Fibroblast of mammary gland (primary cell): ENCODE data around the gene LUC7L2.

Source experiments
- DNase-seq: peaks from one replicate; pipeline ENCODE4 v3.0.0-alpha.2; 2010; ENCODE audit warnings: low read depth
- H3K4me3 ChIP-seq: 2 replicates; pipeline ENCODE4 v1.5.1; 2011; ENCODE audit warnings: low read depth, mild to moderate bottlenecking, low read length, moderate library complexity; ENCODE audit not compliant: control insufficient read depth
- TF ChIP-seq, protein P1 (sequence below): conservative IDR thresholded peaks from 2 replicates; pipeline ENCODE4 v1.5.1; 2011; ENCODE audit warnings: low read depth, low read length, inconsistent platforms; ENCODE audit not compliant: control insufficient read depth, insufficient read depth

The LUC7L2 gene

DNA sequence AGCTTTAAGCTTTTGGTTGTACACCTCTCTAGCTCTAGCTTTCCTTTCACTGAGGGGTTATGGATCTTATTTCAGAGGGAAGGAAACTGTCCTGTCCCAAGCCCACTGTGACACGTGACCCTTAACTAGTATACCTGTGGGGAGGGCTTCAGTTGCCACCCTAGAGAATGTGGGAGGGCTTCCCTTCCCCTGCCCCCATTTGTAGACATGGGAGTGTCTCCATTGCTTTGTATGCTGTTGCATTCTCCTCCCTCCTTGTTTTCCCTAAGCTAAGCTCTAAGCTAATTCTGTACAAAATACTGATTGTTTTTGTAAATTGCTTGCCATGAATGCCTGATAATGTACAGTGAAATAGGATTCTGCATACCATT, 11.2 kb downstream of the LUC7L2 start:
- H3K4me3 ChIP-seq: no peak overlapping the region
- TF ChIP-seq, protein P1, sequence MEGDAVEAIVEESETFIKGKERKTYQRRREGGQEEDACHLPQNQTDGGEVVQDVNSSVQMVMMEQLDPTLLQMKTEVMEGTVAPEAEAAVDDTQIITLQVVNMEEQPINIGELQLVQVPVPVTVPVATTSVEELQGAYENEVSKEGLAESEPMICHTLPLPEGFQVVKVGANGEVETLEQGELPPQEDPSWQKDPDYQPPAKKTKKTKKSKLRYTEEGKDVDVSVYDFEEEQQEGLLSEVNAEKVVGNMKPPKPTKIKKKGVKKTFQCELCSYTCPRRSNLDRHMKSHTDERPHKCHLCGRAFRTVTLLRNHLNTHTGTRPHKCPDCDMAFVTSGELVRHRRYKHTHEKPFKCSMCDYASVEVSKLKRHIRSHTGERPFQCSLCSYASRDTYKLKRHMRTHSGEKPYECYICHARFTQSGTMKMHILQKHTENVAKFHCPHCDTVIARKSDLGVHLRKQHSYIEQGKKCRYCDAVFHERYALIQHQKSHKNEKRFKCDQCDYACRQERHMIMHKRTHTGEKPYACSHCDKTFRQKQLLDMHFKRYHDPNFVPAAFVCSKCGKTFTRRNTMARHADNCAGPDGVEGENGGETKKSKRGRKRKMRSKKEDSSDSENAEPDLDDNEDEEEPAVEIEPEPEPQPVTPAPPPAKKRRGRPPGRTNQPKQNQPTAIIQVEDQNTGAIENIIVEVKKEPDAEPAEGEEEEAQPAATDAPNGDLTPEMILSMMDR: no peak

DNA sequence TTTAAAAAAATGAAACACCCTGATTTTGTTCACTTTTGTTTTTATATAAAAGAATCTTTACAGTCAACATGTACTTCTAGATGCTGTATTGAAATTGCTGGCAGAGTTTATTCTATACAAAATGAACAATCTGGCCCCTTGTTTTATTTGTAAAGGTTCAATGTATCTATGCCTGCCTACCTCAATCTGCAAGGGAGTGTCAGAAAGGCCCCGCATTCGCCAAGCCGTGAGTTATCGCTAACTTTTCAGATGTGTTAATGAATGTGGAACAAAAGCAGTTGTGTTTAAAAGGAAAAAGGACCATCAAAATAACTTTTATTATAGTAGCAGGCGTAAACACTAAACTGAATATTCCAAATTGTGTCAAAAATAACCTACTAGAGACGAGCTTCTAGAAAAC, 14.6 kb downstream of the LUC7L2 start:
- TF ChIP-seq, protein P1: no peak
- no peak overlapping the region for H3K4me3 ChIP-seq
- no peak for DNase-seq

More for the DNA sequence above, 11.2 kb downstream of the LUC7L2 start:
- DNase-seq: no peak

DNA sequence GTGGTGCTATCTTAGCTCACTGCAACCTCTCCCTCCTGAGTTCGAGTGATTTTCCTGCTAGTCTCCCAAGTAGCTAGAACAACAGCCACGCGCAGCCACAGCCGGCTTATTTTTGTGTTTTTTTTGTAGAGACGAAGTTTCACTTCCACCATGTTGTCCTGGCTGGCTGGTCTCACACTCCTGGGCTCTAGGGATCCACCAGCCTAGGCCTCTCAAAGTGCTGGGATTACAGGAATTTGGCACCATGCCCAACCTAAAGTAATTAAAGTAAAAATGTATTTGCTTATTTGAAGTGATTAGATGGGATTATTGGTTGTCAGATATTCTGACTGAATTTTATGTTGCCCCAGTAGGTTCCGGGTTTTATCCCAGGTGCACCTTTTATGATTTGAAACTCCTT, 22.7 kb downstream of the LUC7L2 start:
- TF ChIP-seq, protein P1: no peak
- no peak overlapping the region for H3K4me3 ChIP-seq
- no peak for DNase-seq

DNA sequence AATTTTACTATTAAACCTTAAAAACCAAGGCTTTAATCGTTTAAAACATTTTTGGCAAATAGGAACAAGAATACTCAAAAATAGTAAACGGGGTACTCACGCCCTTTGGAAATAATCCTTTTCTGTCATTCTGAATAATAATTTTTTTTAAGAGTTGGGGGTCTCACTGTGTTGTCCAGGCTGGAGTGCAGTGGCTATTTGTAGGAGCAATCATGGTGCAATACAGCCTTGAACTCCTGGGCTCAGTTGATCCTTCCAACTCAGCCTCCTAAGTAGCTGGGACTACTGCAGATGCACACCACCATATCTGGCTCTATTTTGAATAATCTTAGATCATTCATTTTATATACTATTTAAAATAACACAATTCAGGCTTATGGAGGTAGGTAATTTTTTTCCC, 24.9 kb downstream of the LUC7L2 start:
- TF ChIP-seq, protein P1: no peak
- no peak for DNase-seq
- no peak overlapping the region for H3K4me3 ChIP-seq

DNA sequence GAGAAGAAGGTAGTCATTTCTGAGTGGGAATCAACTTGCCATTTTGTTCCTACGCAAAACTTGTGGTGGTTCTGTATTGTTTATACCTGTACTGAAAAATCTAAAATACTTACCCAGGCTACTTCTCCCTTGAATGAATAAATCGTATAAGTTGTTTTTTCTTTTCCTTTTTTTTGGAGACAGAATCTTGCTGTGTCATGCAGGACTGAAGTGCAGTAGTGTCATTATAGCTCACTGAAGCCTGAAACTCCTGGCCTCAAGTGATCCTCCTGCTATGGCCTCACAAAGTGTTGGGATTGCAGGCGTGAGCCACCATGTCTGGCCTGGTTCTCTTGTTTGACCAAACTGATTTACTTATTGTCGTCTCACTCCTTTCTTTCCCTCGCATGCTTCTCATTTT, 27.9 kb downstream of the LUC7L2 start:
- TF ChIP-seq, protein P1: no peak
- DNase-seq: no peak
- H3K4me3 ChIP-seq: no peak overlapping the region

DNA sequence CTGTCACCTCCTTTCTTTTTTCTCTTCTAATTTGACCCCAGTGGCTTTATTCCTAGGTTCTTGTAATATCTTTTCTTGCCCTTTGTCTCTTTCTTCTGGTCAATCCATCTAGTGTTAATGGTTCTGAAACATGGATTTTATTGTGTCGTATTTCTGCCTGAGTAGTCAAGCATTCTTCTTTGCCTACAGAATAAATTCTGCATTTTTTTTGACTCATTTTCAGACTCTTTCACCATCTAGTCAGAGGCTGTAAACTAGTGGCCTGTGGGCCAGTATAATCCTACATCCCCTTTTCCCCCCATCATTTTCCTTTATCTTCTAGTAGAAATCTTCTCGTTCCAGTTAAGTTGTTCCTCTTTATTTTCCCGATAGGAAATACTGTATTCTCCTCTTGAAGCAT, 29.4 kb downstream of the LUC7L2 start:
- TF ChIP-seq, protein P1: no peak
- H3K4me3 ChIP-seq: no peak overlapping the region
- no peak for DNase-seq

DNA sequence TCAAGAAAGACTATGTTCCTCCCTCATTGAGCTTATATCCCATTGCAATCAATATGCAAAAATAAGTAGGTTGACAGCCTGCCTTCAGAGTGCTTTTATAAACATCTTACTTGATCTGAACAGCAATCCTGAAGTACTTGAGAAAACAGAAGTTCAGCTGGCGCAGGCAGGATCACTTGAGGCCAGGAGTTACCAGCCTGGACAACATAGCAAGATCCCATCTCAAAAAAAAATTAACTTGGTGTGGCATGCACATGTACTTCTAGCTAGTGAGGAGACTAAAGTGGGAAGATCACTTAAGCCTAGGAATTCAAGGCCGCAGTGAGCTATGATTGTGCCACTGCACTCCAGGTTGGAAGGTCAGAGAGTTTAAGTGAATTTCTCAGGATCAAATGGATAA, 30.1 kb downstream of the LUC7L2 start:
- no peak overlapping the region for H3K4me3 ChIP-seq
- DNase-seq: no peak
- TF ChIP-seq, protein P1: no peak
